DMS79 treated with DMSO at 0.1 percent for 48 hours (cell line): ENCODE results near the gene TMEM179.

Source experiments
- DNase-seq: peaks from one replicate; lab custom pipeline; 2025; lab: John Stamatoyannopoulos, UW

TMEM179 gene

DNA sequence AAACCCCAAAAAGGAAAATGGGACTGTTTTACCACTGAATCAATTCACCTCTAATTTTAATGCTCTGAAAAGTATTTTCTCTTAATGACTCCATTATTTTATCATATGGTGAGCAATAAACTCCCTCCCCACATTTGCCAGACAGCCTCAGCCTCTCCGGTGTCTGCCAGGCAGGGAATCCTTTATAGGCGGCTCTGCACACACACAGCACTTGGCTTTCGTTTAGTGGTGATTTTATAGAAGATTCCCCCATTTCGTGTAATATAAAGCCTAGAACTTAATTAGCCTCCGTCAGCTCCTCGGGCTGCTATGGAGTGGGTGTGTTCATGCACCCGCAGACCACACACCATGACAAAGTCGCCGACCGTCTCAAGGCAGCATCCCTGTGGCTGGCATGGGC, 35.1 kb downstream of the TMEM179 start:
- DNase-seq, result no peak

DNA sequence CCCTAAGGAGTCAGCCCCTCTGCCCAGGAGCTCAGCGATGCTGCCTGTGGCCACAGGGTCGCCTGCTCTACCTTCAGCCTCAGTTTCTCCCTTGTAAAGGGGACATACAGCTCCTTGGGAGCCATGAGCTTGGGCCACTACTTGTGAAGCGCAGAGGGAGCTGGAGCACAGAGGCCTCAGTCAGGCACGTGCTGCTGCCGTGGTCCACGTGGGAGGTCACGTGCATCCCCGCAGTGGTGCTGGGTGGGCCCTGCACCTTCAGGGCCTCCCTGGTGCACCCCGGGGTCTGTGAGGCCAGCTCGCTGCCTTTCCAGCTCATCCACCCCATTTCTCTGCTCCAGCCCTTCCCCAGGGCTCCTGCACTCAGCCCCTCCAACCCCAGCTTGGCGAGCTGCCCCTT, 36.0 kb downstream of the TMEM179 start:
- DNase-seq, result no peak

DNA sequence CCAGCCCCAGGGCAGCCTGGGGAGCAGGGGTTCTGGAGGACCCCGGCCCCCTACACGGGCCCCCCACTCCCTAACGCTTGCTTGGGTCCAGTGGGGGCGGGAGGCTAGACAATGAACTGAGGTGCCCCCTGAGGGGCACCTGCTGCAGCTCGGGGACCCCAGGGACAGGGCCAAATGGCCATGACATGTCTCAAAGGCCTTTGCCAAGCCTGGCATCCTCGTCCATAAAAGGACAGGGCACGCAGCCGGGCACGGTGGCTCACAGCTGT, 36.7 kb downstream of the TMEM179 start:
- DNase-seq, result no peak

DNA sequence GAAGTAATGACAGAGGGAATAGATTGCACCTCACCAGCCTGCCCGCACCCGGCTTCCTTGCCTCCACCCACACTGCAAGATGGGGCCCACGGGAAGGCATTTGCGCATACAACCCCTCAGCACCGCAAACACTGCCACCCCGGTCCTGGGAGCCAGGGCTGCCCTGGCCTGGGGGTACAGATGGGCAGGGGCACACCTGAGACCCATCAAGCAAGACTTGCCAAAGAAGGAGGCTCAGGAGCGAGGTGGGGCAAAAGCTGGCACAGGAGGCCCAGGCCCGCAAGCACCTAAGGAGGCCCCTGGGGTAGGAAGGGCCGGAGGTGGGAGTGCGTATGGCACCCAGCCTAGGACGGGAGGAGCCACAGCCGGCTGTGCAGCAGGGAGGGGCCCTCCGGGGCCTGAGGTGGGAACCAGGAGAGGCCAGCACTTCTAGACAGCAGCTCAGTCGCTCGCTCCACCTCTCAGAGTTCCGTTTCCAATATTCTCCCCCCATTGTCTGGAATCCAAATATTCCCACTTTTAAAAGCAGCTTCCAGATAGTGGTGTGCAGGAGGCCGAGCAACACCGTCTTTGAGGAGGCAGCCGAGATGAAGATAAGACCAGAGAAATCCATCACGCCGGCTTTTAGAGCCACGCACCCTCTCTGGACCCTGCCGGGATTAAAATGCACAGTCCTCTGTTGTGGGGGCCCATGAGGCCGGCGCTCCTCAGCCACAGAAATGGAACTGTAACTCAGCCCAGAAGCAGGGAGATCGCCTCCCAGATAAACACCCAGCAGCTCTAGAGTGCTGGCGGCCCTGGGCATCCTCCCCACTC, 37.2 kb downstream of the TMEM179 start:
- DNase-seq, result no peak

DNA sequence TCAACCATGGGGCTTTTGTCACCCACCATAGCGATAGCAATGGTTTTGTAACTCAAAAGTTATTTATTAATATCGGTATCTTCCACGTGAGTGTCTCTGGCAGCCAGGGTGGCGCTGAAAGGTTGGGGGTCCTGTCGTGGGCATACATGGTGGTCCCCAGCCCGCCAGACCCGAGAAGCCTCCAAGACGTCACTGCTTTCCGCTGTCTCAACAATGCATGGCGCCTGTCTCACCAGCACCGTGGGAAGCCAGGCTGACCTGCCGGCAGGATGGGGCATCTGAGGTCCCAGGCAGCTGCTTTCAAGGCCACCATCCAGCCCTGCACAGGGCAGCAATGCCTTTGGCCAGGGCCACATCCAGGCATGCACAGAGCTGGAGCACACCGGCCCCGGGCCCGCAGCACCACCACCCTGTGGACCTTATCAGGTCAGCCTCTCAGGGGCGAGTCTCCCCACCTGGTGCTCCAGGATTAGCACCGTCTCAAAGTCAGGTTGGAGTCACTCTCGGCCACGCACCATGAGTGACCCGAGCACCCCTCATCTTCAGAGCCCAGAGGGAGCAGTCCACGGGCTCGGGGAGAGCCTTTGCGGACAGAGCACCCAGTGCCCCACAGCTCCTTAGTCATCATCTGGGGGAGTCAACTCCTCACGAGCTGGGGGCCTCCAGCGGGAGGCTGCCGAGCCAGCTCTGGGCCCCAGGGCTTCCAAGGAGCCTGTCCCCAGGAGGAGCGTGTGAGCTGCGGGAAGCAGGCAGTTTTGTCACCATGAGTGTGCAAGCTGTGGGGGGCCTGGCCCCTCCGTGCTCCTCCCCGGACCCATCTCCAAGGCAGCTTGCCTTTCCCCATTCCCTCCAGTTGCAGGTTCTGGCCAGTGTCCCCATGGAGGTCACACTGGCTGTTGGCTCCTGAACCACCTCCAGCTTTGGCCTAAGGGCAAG, 39.6 kb downstream of the TMEM179 start:
- DNase-seq, result no peak

DNA sequence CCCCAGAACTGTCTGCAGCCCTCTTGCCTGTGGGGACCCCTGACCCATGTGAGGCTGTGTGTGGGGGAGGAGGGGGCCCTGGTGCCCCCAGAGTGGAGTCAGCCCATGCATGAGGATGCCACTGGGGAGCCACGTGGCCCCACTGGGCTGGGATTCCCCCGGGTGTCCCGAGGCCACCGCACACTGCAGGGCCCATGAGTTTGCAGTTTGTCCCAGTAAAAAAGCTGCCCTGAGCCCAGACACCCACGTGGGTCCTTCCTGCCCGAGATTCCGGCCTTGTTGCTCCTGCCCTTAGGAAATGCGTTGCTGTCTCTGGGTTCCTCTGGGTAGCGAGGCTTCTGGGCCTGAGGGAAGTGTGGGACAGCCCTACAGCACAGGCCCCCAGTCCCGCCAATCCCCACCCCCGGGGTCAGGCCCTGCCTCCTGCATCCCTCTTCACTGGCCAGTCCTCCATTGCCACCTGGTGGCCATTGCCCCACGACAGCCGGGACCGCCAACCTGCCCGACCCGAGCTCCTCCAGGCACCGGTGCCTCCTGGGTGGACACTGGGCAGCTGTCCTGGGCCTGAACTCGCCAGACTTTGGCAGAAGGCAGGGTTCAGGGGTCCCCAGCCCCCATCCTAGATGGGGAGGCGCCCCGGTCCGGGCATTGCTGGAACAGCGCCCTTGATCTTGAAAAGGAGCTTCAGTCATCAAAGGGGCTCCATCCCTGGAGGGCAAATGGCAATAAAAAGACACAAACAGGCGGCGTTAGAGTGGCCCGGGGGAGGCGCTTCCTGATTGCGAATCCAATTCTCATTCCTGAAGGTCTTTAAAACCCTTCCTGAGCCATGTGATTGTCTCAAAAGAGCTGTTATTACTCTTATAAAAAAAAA, 40.6 kb downstream of the TMEM179 start:
- DNase-seq, result peak; percentile 92

DNA sequence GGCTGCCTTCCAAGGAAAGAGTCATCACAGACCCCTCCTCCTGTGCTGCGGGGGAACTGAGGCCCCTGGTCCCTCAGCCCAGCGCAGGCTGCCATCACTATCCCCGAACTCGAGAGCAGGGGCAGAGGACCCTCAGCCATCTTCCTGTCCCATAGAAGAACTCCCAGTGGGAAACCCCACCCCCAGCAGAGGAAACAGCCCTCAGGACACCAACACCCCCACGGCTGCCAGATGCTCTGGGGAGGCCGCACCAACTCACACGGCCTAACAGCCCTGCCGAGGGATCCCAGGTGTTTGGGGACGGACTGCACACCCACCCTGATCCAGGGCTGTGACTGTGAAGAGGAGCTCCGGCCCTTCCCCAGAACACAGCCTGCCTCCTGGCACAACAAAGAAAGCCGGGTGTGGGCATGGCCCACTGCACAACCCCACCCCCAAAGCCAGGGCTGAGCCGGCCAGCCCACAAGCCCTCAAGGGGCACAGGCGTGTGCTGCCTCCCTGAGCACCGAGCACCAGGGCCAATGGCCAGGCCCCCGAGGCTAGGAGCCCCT, 41.3 kb downstream of the TMEM179 start:
- DNase-seq, result peak; percentile 86

DNA sequence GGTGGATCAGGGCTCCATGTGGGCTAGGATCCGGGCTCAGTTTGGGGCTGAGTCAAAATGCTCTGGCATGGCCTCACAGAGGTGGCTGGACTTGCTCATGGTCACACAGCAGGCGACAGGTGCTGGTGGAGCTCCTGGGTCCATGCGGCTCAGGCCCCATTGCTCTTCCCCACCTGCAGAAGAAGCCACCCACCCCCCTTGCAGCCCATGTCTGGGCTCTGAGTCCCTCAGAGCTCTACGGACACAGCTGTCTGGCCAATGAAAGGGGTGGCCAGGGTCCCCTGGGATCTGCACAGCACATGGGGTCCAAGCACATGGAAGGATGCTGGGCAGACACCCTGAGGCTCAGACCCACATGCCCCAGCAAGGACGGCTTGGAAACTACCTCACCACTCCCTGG, 42.0 kb downstream of the TMEM179 start:
- DNase-seq, result no peak

DNA sequence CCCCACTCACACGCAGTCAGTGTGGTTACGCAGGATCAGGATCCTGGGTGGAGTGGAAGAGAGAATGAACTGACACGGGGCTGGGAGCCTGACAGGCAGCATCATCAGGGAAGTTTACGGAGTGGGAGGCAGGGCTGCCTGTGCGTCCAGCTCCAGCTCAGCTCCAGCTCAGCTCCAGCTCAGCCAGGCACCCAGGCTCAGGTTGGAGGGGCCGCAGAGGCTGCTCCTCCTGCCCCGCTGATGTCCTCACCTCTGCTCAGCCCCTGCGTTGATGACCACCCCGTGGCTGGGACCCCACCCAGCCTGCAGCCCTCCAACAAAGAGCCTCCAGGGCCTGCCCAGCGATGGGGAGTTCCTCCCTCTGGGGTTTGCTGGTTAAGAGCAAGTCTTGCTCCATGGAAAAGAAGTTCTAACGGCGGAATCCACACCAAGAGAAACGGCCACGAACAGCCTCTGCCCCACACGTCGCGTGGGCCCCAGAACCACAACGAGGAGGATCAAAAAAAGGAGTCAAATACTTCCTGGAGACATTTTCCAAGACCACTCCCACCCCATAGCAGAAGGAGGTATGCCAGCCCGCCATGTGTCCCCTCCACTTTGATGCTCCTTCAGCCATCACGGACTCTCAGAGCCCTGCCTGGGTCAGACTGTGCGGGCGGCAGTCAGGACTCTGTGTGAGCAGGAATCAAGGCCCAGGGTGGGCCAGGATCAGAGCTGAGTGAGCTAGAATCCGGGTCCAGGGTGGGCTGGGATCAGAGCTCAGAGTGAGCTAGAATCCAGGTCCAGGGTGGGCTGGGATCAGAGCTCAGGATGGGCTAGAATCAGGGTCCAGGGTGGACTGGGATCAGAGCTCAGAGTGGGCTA, 42.7 kb downstream of the TMEM179 start:
- peak; percentile 33 for DNase-seq

DNA sequence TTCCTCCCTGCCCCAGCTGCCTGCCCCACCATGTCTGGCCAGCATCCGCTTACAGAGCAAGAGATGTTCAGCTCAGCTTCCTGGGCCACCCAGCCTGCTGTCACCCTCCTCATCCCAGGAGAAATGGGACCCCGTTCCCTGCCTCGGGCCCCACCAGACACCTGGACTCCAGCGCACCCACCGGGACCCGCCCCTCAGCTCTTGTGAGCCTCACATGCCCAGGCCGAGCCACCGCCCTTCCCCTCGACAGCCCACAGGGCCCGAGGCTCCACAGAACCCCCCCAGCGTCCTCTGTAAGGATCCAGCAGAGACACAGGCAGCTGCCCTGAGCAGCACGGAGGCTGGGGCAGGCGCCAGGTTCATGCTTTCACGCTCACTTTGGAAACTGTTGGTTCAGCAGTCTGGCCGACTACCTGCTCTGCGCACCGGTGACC, 43.4 kb downstream of the TMEM179 start:
- peak; percentile 96 for DNase-seq

DNA sequence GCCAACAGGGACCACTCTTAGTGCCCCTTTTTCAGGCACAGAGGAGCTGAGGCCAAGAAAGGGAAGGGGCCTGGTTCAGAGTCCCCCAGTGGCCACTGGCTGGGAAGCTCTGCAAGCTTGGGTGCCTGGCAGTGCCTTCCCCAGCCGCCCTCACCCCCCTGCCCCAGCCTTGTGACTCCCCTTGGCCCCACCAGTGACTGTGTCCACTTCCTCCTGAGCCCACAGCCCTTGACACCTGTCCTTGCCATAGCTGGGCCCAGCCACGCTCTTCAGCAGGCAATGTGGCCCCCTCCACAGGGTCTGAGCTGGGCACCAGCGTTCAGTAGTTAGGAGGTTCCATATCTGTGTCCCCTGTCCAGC, 44.0 kb downstream of the TMEM179 start:
- no peak for DNase-seq

DNA sequence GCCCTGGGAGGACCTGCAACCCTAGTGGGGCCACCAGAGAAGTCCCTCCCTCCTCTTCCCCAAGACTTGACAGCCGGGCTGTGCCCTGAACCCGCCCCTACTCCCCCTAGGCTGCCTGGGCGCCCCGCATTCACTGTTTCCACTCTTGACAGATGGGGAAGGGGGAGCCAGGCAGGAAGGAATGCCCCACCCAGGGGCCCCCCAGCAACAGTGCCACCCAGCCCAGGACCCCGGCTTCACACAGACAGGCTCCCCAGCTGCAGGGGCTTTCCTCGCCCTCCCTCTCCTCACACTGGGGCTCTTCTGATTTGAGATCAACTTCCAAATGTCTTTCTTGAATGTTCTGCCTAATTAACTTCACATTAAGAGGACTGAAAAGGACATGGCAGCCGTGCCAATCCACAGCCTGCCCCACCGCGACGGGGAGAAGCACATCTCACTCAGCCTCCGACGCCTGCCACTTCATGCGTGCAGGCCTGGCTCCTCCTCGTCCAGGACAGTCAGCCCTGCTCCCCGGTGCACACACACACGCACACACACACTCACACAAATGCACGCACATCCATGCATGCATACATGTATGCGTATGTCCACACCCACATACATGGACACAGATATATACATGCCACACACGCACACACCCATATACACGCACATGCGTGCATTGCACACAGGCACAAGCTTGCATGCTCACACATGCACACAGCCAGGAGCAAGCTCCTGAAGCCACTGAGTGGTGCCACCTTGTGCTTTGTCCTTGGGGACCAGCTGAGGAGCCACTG, 44.6 kb downstream of the TMEM179 start:
- peak; percentile 95 for DNase-seq

DNA sequence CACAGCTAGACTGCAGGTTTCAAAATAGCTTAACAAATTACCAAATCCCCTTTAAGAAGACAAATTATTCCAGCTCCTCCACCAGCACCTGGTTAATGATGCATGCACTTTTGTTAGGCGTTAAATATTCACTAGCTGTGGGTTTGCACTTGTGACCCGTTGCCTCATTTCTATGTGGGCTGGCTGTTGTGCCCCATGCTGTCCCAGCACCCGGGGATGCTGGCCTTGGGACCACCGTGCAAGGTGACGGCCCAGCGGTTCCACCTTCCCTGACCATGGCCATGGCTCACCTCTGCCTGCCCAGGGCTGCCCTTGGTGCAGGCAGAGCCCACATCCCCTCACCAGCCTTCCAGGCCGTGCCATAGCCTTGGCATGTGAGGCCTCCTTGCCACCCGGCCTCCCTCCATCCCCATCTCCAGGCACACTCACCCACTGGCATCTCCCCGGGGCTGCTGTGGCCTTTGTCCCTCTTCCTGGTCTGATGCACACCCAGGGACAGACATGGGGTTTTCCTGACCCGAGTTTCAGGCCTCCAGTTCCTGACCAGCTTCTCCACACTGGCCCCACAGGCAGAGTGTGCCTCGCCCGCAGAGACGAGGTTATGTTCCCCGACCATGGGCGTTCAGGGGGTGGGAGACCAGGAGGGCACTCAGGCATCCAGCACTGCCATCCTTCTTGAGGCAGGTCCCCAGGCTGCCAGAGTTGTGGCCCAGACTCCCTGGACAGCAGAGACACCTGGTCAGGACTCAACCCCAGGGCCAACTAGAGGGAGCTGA, 45.4 kb downstream of the TMEM179 start:
- peak; percentile 64 for DNase-seq

DNA sequence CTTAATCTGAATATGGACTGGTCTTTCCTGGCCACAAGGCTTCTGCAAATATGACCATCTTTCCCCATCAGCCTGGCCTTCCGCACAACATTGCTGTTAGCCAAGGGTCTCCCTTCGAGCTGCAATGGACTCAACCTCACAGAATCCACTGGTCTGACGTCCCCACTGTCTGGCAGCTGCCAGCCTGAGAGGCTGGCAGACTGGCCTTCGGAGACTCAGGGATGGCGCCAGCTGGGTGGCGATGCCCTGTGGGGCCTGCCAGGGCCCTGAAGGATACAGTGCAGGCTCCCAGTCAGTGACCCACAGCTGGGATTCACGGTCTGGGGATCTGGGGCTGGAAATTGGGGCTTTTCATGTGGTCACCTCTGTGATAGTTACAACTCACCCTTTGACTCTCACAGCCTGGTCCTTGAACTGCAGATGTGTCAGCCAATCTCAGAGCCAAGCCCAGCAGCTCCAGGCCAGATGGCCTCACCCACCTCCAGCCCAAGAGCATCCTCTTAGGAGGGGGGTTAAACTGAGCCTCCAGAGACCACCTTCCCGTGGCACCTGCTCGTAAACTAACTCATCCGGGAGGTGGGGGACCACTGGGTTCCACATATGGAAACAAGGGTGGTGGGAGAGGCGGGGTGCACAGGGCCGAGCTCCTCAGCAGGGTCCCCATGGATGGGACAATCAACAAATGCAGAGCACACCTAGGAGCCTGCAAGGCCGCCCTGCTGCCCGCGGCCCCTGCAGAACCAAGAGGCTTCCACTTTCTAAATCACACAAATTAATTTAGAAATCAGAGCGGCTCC, 46.1 kb downstream of the TMEM179 start:
- peak; percentile 60 for DNase-seq

DNA sequence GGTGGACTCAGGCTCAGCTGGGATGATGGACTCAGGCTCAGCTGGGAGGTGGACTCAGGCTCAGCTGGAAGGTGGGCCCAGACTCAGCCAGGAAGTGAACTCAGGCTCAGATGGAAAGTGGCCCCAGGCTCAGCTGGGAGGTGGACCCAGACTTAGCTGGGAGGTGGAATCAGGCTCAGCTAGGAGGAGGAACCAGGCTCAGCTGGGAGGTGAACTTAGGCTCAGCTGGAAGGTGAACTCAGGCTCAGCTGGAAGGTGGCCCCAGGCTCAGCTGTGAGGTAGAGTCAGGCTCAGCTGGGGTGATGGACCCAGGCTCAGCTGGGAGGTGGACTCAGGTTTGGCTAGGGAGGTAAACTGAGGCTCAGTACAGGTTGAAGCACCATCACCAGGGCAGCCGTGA, 46.8 kb downstream of the TMEM179 start:
- DNase-seq, result no peak

DNA sequence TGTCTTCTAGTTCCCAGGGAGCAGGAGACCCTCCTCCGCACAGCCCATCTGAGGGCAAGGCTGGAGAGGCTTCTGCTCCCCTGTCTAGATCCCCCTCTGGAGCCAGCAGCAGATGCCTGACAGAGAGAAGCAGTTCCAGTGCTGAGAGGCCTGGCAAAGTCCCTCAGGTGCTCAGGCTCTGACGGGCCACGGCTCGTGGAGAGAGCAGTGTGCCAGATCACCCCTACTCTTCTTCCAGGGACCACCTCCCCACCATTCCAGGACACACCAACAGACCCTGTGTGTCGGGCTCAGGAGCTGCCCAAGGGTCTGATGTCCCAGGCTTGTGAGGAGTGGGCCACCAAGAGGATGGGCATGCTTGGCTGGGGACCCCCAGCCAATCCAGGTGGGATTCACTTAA, 47.5 kb downstream of the TMEM179 start:
- no peak for DNase-seq

DNA sequence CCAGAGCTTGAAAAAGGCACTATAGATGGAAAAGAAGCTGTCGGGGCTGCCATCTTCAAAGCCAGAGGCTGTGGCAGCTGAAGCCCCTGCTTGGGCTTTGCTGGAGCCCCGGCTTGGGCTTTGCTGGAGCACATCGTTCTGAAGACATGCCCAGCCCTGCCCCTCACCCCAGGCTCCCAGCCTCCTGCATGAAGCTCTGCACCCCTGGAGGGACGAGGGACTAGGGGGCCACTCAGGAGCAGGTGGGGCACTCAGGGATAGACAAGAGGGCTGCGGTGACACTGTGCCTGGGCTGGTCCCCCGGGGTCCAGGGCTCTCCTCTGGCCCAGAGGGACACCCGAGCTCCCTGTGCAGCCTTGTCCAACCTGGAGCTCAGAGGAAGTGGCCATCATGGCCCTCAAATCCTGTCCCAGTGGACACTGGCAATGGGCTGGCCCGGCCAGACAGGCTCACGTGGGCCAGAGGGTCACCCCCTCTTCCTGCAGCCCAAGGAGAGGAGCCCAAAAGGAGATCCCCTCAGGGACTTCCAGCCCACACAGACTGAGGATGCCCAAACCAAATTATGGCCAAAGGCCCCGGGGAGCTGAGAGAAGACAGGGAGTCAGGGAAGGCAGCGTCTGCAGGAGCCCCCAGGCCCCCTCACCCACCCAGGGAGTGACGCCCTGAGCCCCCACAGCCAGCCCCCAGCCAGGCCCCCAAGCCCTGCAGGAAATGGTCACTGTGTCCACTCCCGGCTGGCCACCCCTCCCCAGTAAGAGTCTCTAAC, 48.1 kb downstream of the TMEM179 start:
- no peak for DNase-seq
